HepG2 (cell line): ENCODE results near the gene ZNF506. TPM values are rescaled to one million over a fixed set of nuclear protein-coding genes. Genes with fewer than 3 reads are reported as not detected.

ENCODE experiments used
- JUNB ChIP-seq: sonication (generic); formaldehyde crosslinking; IDR thresholded peaks from 2 replicates; pipeline ENCODE4 v1.8.0; 2022; ENCODE audit warnings: missing genetic modification reagents, mild to moderate bottlenecking, borderline replicate concordance
- KMT2A ChIP-seq: sonication (generic); formaldehyde crosslinking; IDR thresholded peaks from 2 replicates; pipeline ENCODE4 v1.4.0; 2020; ENCODE audit warnings: missing genetic modification reagents
- LCORL ChIP-seq, 2 experiments: fragments of 450-650 bp in 1 of 2; sonication (generic) in 1 of 2; formaldehyde crosslinking in 1 of 2; IDR thresholded peaks; 2 replicates each; pipeline versions ENCODE4 v1.5.0 to v1.6.1; 2017 to 2020; ENCODE audit warnings: antibody characterized with exemption in 1 of 2, missing genetic modification reagents in 1 of 2
- MED1 ChIP-seq: sonication (generic); formaldehyde crosslinking; IDR thresholded peaks from 2 replicates; pipeline ENCODE4 v1.4.0; 2020; ENCODE audit warnings: missing genetic modification reagents
- NAIF1 ChIP-seq: sonication (generic); formaldehyde crosslinking; IDR thresholded peaks from 2 replicates; pipeline ENCODE4 v1.5.0; 2020; ENCODE audit warnings: mild to moderate bottlenecking, missing genetic modification reagents, borderline replicate concordance
- NFE2L2 ChIP-seq: fragments of 150-350 bp; IDR thresholded peaks from 2 replicates; pipeline ENCODE4 v1.6.1; 2014; ENCODE audit warnings: low read length
- ONECUT2 ChIP-seq: sonication (generic); formaldehyde crosslinking; IDR thresholded peaks from 2 replicates; pipeline ENCODE4 v1.4.0; 2020; ENCODE audit warnings: missing genetic modification reagents
- REPIN1 ChIP-seq: sonication (generic); formaldehyde crosslinking; IDR thresholded peaks from 2 replicates; pipeline ENCODE4 v1.8.0; 2022; ENCODE audit warnings: missing genetic modification reagents, low read depth, mild to moderate bottlenecking, borderline replicate concordance
- RNF2 ChIP-seq: fragments of 450-650 bp; conservative IDR thresholded peaks from 2 replicates; pipeline ENCODE4 v1.6.1; 2016; ENCODE audit warnings: low read depth
- SOX13 ChIP-seq, 3 experiments: fragments of 450-650 bp in 1 of 3; sonication (generic) in 1 of 3; formaldehyde crosslinking in 1 of 3; IDR thresholded peaks in 2 of 3; conservative IDR thresholded peaks in 1 of 3; 2 replicates each; pipeline versions ENCODE4 v1.5.0 to v1.6.1; 2016 to 2020; ENCODE audit warnings: antibody characterized with exemption in 1 of 3, mild to moderate bottlenecking in 1 of 3, missing compliant biosample characterization in 1 of 3, missing genetic modification reagents in 1 of 3, moderate library complexity in 1 of 3
- ZEB1 ChIP-seq: IDR thresholded peaks from 2 replicates; pipeline ENCODE4 v1.6.1; 2012; ENCODE audit warnings: mild to moderate bottlenecking, low read depth, inconsistent platforms; ENCODE audit not compliant: insufficient replicate concordance
- ZFP41 ChIP-seq: sonication (generic); formaldehyde crosslinking; IDR thresholded peaks from 2 replicates; pipeline ENCODE4 v1.4.0; 2020; ENCODE audit warnings: mild to moderate bottlenecking, missing genetic modification reagents, borderline replicate concordance
- ZKSCAN8 ChIP-seq: IDR thresholded peaks from 2 replicates; pipeline ENCODE4 v1.6.1; 2016; ENCODE audit warnings: borderline replicate concordance, missing genetic modification reagents, missing compliant biosample characterization
- ZNF616 ChIP-seq: sonication (generic); formaldehyde crosslinking; IDR thresholded peaks from 2 replicates; pipeline ENCODE4 v1.5.0; 2020; ENCODE audit warnings: low read depth, mild to moderate bottlenecking, missing genetic modification reagents
- ZNF703 ChIP-seq: sonication (generic); formaldehyde crosslinking; IDR thresholded peaks from 2 replicates; pipeline ENCODE4 v1.5.1; 2020; ENCODE audit warnings: missing genetic modification reagents, mild to moderate bottlenecking, moderate library complexity, borderline replicate concordance
- ZNF747 ChIP-seq: sonication (generic); formaldehyde crosslinking; IDR thresholded peaks from 2 replicates; pipeline ENCODE4 v1.8.1; 2023; ENCODE audit warnings: missing genetic modification reagents, mild to moderate bottlenecking, borderline replicate concordance
- polyA plus RNA-seq, 8 experiments: library from polyadenylated mRNA; depleted of rRNA in 3 of 8; stranded (reverse) in 7 of 8; unstranded in 1 of 8; fragments of >200 nt; fragmentation: Illumina TruSeq in 4 of 8; extraction: Trizol in 4 of 8; gene quantifications; 2 replicates each; pipeline versions ENCODE4 v1.2.1 to v1.2.3, GENCODE V29; 2011 to 2016; ENCODE audit warnings: low read depth in 4 of 8, missing spikeins in 1 of 8, mixed read lengths in 1 of 8; ENCODE audit not compliant: insufficient read depth in 1 of 8
- total RNA-seq, 5 experiments: library from RNA; depleted of rRNA; stranded (reverse); fragments of >200 nt; fragmentation: Illumina TruSeq; extraction: Trizol; gene quantifications; 2 replicates each; pipeline ENCODE4 v1.2.3, GENCODE V29; 2016; ENCODE audit warnings: low read depth in 1 of 5
- TF ChIP-seq, protein P1 (sequence below): sonication (generic); formaldehyde crosslinking; IDR thresholded peaks from 2 replicates; pipeline ENCODE4 v1.4.0; 2020; ENCODE audit warnings: low read depth, missing genetic modification reagents
- TF ChIP-seq, protein P2 (sequence below): sonication (generic); formaldehyde crosslinking; IDR thresholded peaks from 2 replicates; pipeline ENCODE4 v1.5.1; 2020; ENCODE audit warnings: mild to moderate bottlenecking, missing genetic modification reagents, borderline replicate concordance

Gene ZNF506
- total and polyA plus RNA-seq, 2 of the 13 experiments (the other 11 are each of a cell fraction or from before 2014, with no cell fraction given) = not detected

DNA sequence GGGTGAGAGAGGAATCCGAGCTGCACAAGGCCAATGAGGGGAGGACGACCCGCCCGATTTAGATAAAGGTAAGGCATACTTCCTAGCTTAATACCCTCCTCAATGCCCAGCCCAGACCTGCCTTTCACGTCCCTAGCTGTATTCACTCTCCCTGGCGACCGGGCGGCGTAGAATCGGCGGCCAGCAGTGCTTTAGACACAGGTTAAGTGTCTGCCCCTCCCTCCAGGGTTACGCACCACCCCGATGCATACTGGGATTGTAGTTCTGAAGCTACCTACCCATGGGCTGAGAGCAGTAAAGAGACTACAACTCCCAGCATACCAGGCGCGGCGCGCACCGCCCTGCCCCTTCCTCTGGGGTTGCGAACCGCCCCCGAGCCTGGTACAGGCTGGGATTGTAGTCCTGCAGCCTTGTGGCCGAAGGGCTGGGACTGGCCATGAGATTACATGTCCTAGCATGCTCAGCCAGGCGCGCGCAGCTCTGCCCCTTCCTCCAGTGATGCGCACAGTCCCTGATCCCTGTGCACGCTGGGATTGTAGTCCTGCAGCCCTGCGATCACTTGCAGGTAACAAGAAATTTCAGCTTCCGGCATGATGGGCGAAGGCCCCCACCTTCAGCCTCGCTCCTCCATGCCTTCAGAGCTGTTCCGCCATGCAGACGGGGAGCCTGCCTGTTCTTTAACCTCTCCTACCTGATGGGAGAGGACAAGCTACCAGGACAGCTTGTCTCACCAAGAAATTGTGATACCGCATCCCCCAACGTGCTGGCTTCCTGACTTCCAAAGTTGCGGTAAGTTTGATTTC lies 45.1 kb downstream of the ZNF506 start (continued):
- no peak for TF ChIP-seq JUNB (CRISPR knock-in tag)
- no peak; the same call in 1 of the 2 replicates for TF ChIP-seq ZNF747 (CRISPR knock-in tag)
- TF ChIP-seq ZEB1 = peak; percentile 55
- TF ChIP-seq ONECUT2 = no peak
- TF ChIP-seq RNF2 = no peak
- TF ChIP-seq ZNF616 = 0 out of 2 replicates have a peak, but pooled peaks have one; percentile 35
- TF ChIP-seq KMT2A = peak; percentile 69
- TF ChIP-seq NFE2L2 = no peak
- TF ChIP-seq MED1 (CRISPR knock-in tag) = no peak; the same call in 1 of the 2 replicates
- TF ChIP-seq, protein P1, sequence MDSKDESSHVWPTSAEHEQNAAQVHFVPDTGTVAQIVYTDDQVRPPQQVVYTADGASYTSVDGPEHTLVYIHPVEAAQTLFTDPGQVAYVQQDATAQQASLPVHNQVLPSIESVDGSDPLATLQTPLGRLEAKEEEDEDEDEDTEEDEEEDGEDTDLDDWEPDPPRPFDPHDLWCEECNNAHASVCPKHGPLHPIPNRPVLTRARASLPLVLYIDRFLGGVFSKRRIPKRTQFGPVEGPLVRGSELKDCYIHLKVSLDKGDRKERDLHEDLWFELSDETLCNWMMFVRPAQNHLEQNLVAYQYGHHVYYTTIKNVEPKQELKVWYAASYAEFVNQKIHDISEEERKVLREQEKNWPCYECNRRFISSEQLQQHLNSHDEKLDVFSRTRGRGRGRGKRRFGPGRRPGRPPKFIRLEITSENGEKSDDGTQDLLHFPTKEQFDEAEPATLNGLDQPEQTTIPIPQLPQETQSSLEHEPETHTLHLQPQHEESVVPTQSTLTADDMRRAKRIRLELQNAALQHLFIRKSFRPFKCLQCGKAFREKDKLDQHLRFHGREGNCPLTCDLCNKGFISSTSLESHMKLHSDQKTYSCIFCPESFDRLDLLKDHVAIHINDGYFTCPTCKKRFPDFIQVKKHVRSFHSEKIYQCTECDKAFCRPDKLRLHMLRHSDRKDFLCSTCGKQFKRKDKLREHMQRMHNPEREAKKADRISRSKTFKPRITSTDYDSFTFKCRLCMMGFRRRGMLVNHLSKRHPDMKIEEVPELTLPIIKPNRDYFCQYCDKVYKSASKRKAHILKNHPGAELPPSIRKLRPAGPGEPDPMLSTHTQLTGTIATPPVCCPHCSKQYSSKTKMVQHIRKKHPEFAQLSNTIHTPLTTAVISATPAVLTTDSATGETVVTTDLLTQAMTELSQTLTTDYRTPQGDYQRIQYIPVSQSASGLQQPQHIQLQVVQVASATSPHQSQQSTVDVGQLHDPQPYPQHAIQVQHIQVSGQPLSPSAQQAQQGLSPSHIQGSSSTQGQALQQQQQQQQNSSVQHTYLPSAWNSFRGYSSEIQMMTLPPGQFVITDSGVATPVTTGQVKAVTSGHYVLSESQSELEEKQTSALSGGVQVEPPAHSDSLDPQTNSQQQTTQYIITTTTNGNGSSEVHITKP (CRISPR knock-in tag) = peak; percentile 88
- peak; percentile 78 for TF ChIP-seq REPIN1 (CRISPR knock-in tag)
- TF ChIP-seq LCORL (IDR thresholded peaks at IDR 0.05) = no peak
- TF ChIP-seq LCORL (CRISPR knock-in tag; IDR thresholded peaks at IDR 0.05) = peak; percentile 84
- TF ChIP-seq, protein P2, sequence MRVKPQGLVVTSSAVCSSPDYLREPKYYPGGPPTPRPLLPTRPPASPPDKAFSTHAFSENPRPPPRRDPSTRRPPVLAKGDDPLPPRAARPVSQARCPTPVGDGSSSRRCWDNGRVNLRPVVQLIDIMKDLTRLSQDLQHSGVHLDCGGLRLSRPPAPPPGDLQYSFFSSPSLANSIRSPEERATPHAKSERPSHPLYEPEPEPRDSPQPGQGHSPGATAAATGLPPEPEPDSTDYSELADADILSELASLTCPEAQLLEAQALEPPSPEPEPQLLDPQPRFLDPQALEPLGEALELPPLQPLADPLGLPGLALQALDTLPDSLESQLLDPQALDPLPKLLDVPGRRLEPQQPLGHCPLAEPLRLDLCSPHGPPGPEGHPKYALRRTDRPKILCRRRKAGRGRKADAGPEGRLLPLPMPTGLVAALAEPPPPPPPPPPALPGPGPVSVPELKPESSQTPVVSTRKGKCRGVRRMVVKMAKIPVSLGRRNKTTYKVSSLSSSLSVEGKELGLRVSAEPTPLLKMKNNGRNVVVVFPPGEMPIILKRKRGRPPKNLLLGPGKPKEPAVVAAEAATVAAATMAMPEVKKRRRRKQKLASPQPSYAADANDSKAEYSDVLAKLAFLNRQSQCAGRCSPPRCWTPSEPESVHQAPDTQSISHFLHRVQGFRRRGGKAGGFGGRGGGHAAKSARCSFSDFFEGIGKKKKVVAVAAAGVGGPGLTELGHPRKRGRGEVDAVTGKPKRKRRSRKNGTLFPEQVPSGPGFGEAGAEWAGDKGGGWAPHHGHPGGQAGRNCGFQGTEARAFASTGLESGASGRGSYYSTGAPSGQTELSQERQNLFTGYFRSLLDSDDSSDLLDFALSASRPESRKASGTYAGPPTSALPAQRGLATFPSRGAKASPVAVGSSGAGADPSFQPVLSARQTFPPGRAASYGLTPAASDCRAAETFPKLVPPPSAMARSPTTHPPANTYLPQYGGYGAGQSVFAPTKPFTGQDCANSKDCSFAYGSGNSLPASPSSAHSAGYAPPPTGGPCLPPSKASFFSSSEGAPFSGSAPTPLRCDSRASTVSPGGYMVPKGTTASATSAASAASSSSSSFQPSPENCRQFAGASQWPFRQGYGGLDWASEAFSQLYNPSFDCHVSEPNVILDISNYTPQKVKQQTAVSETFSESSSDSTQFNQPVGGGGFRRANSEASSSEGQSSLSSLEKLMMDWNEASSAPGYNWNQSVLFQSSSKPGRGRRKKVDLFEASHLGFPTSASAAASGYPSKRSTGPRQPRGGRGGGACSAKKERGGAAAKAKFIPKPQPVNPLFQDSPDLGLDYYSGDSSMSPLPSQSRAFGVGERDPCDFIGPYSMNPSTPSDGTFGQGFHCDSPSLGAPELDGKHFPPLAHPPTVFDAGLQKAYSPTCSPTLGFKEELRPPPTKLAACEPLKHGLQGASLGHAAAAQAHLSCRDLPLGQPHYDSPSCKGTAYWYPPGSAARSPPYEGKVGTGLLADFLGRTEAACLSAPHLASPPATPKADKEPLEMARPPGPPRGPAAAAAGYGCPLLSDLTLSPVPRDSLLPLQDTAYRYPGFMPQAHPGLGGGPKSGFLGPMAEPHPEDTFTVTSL (CRISPR knock-in tag) = no peak
- TF ChIP-seq SOX13 (IDR thresholded peaks at IDR 0.05) = no peak
- no peak; a peak in 1 of 4 replicates for TF ChIP-seq SOX13 (CRISPR knock-in tag; conservative IDR thresholded peaks at IDR 0.05 in 1 of 2, IDR thresholded peaks at IDR 0.05 in 1 of 2)
- TF ChIP-seq NAIF1 (CRISPR knock-in tag) = peak; percentile 57; the same call in 1 of the 2 replicates
- no peak for TF ChIP-seq ZNF703 (CRISPR knock-in tag)
- no peak for TF ChIP-seq ZFP41 (CRISPR knock-in tag)
- no peak for TF ChIP-seq ZKSCAN8 (CRISPR knock-in tag)
